ENCODE data around the gene PTPN2.

Gene PTPN2

GRCh38 chr18:12821408-12821807 lies 62.6 kb downstream of the PTPN2 start:
- no peak for DNase-seq

- no peak for DNase-seq
These were observed 63.5 kb downstream of the PTPN2 start for GRCh38 chr18:12820506-12820905.

GRCh38 chr18:12819841-12820240 lies 64.2 kb downstream of the PTPN2 start:
- no peak for DNase-seq

GRCh38 chr18:12819322-12819721 lies 64.7 kb downstream of the PTPN2 start:
- DNase-seq, result no peak

GRCh38 chr18:12818243-12818642 lies 65.8 kb downstream of the PTPN2 start:
- DNase-seq, result no peak

- DNase-seq, result no peak
These were observed 67.6 kb downstream of the PTPN2 start for GRCh38 chr18:12816451-12816850.

- DNase-seq, result no peak
These were observed 72.7 kb downstream of the PTPN2 start for GRCh38 chr18:12811191-12811950.

GRCh38 chr18:12803069-12803936 lies 80.7 kb downstream of the PTPN2 start:
- no peak for DNase-seq

GRCh38 chr18:12802538-12802937 lies 81.5 kb downstream of the PTPN2 start:
- DNase-seq, result no peak

GRCh38 chr18:12796448-12796847 lies 87.6 kb downstream of the PTPN2 start:
- no peak for DNase-seq

- no peak for DNase-seq
These were observed 92.4 kb downstream of the PTPN2 start for GRCh38 chr18:12791610-12792009.

- no peak for DNase-seq
These were observed 97.4 kb downstream of the PTPN2 start for GRCh38 chr18:12786669-12787068.

GRCh38 chr18:12783524-12783923 lies 100.5 kb downstream of the PTPN2 start:
- no peak for DNase-seq

- DNase-seq, result no peak
These were observed 101.5 kb downstream of the PTPN2 start for GRCh38 chr18:12782521-12782920.

- no peak for DNase-seq
These were observed 104.6 kb downstream of the PTPN2 start for GRCh38 chr18:12779456-12779855.

GRCh38 chr18:12779043-12779442 lies 105.0 kb downstream of the PTPN2 start:
- DNase-seq, result no peak

GRCh38 chr18:12777500-12777944 lies 106.5 kb downstream of the PTPN2 start:
- peak; percentile 46 for DNase-seq

GRCh38 chr18:12776821-12777471 lies 107.1 kb downstream of the PTPN2 start:
- no peak for DNase-seq

- DNase-seq, result peak; percentile 65
These were observed 107.6 kb downstream of the PTPN2 start for GRCh38 chr18:12776415-12776814.

GRCh38 chr18:12774982-12775381 lies 109.1 kb downstream of the PTPN2 start:
- no peak for DNase-seq

- DNase-seq, result no peak
These were observed 110.7 kb downstream of the PTPN2 start for GRCh38 chr18:12773369-12773768.

GRCh38 chr18:12772111-12772510 lies 111.9 kb downstream of the PTPN2 start:
- DNase-seq, result no peak

- DNase-seq, result no peak
These were observed 113.4 kb downstream of the PTPN2 start for GRCh38 chr18:12770469-12771219.

Data from GF-D8 (cell line).